Mucosa of gallbladder (tissue), 1 donor: ENCODE results near the gene STXBP5. TPM values are rescaled to one million over a fixed set of nuclear protein-coding genes. Genes with fewer than 3 reads are reported as not detected.
A peak's percentile ranks its signal among the peaks of the same experiment; 100 is the strongest.

ENCODE experiments used
- DNase-seq: peaks from one replicate; pipeline ENCODE4 v3.0.0-alpha.2; 2020; ENCODE audit warnings: low spot score
- total RNA-seq: library from RNA; stranded (reverse); gene quantifications from one replicate; pipeline ENCODE4 v1.2.1, GENCODE V29; 2021
- donor health status: DM: no; HTN: no; CAD: no.

The STXBP5 gene
- 23.0 TPM for total RNA-seq

DNA sequence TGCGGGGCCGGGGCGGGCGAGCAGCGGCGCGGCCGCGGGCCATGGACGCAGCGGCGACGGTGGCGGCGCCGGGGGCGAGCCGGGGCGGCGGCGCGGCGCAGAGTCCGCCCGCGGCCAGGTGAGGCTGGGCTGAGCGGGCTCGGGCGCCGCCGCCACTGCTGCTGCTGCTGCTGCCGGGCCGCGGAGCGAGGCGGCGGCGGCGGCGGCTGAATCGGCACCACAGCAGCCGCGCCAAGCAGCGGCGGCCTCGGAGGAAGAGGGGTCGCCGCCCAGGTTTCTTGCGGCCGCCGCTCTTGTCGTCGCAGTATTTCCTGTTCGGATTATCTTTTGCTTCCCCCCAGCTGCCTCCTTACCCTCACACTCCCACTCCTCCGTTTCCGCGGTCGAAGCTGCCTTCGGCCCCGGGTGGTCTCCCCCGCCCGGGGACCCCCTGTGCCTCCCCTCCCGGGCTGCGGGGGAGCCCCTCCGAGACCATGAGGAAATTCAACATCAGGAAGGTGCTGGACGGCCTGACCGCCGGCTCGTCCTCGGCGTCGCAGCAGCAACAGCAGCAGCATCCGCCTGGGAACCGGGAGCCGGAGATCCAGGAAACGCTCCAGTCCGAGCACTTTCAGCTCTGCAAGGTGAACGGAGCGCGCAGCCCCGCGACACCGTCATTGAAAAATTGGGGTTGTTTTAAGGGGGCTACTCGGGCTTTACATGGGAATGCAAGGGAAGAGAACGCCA, at the start of gene STXBP5:
TSS of gene STXBP5 (plus strand) at position 358 of the 726 bp plus-strand sequence. CDS start at position 474, 116 bp downstream.
- peak; percentile 34 for DNase-seq

GRCh38 chr6:147154454-147154853, 49.8 kb upstream of the STXBP5 start:
- DNase-seq = no peak

DNA sequence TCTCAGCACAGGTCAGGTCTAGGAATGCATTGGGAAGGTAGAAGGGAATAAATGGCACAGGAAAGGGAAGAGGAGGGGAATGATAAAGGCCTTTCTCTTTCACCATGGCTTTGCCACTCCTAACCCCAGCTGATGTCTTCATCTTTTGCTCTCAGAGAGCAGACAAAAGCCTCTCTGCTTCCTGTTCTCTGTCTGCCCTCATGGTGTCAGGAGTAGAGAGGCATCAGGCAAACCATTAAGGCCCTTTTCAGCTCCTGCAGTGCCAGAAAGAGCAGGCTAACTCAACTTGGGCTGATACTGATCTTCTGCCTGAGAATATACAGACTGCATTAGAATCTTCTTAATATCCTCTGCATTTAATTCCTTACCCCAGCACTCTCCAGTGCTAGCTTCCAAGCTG, 48.0 kb upstream of the STXBP5 start:
- no peak for DNase-seq

DNA sequence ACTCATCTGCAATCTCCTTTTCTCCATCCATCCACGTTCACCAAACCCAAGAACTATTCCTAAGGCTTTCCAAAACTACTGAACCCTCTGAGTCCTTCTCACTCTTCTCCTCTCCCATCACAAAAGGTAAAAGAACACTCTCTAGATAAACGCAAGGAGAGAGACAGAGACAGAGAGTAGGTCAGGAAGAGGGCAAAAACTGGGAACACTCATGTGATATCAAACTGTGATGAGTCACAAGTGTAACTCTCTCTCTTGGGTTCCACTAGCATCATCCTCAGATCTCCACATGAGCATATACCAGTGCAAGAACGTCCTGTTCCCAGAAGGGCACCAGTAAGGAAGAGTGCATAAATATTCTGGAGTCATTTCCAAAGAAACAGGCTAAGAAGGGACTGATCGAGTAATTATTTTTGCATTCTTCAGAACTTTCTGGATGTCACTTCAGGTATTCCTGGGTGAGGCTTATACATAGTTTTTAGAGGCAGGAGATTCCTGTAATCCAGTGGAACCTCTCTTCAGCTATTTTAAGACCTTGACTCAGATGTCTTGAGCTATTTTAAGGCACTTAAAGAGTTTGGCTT, 47.3 kb upstream of the STXBP5 start:
- DNase-seq = no peak

DNA sequence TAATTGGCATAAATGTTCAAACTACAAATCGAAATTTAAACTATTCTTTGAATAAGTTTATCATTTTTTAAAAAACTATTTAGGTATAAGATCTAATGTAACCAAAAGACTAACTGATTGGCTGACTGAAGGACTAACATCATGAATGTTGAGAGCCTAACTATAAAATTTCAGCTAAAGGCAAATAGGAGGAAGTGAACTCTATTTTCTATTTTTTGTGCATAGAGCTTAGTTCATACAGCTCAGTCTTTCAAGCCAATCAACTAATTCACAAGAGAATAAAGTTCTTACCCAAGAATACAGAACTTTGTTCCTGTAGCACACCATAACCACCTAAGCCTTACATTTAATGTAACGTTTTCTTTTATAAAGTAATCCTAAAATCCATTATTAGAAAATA, 46.3 kb upstream of the STXBP5 start:
- DNase-seq = no peak

GRCh38 chr6:147158881-147159280, 45.3 kb upstream of the STXBP5 start:
- DNase-seq = no peak

- no peak for DNase-seq
Observed at GRCh38 chr6:147159536-147160374, 44.5 kb upstream of the STXBP5 start.

DNA sequence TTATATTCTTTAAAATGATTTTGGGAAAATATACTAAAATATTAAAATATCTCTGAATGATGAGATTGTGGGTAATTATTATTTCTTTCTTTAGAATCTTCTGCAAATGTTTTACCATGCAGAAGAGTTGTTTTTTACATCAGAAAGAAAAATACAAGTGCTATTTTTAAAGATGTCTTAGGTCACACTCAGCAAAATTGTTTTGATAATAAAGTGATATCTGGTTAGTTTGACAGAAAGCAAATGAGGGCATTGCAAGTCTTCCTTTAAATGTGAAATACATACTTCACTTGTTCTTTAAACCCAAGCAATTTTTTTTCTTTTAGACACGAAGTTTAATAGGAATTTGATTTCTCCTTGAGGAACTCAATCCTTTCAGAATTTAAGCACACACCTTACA, 43.6 kb upstream of the STXBP5 start:
- DNase-seq = no peak

DNA sequence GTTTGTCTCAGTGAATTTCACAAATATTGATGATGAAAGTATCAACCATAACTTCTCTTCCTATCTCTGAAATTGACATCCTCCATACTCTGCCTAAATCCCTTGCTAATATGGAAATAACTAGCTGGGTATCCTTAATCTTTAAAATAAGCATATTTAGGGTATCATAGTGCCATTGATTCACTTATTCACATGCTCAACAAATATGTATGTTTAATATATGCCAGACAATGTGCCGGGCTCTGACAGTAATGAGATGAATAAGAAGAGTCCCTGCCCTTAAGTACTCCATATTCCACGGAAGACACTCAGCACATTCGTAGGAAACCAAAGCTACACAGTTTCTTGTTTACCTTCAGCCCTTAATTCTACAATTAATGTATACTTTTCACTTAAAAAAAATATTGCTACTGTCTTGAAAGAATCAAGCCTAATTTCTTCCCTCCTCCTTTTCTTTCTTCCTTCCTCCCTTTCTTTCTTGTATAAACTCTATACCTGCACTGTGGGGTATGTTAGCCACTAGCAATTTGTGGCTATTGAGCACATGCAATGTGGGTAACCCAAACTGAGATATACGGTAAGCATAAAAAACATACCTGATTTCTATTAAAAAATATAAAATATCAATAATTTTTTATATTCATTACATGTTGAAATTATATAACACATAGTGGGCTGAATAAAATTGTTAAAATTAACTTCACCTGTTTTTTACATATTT, 42.8 kb upstream of the STXBP5 start:
- DNase-seq = no peak

- DNase-seq = no peak
Observed at GRCh38 chr6:147161974-147162495, 42.2 kb upstream of the STXBP5 start.

GRCh38 chr6:147164761-147165160, 39.5 kb upstream of the STXBP5 start:
- DNase-seq = no peak

DNA sequence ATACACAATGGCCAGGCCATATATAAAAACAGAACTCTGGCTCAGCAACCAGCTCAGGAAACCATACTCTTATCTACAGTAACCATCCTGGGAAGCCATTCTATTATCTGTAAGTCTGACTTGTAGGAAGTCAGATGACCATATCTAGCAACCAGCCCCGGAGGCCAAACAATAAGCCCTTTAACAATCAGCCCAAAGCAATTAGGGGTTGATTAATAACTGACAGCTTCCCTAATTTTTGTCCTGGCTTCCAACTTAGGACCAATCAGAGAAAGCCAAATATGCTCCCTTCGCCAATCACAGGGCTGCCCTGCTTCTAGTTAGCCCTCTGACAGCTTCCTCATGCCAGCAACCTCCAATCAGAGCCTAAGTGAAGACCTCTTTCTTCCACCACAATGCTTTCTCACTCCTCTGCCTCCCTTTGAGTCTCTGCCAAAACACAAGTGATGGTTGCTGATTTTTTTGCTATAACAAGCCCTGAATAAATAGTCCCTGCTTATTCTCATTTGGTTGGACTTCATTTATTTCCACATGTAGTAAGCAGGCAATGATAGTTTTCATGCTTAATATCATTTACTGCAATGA, 37.8 kb upstream of the STXBP5 start:
- DNase-seq = no peak

DNA sequence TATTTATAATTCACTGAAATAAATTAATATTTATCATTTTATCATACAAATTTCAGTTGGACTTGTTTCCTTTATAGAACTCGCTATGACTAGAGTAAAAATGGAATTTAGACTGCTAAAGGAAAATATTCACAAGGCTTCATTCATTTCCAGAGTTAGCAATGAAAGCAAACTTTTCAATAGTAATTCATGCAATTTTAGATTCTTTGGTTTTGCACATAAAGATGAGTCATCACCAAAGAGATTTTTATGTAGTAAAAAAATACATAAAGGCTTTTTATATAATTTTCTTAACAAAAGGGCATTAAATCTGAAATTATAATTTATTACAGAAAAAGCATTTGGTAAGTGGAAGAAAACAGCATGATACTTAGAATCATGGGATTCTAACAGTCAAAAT, 37.2 kb upstream of the STXBP5 start:
- no peak for DNase-seq

GRCh38 chr6:147167576-147168461, 36.4 kb upstream of the STXBP5 start:
- no peak for DNase-seq

DNA sequence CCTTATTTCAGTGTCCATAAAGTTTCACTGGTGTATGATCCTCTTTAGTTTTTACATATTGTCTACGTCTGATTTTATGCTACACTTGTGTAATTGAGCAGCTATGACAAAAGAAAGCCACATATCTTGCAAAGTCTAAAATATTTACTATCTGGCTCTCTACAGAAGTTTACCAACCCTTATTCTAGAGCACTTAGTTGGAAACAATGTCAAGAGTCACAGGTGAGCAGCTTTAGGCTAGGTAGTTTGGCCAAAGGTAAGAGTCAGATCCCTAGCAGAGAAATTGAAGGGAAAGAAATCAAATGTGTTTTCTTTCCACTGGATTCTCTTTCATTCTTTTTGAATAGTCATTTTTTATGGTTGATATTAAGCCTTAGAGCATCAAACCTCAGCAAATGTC, 34.7 kb upstream of the STXBP5 start:
- DNase-seq = no peak

DNA sequence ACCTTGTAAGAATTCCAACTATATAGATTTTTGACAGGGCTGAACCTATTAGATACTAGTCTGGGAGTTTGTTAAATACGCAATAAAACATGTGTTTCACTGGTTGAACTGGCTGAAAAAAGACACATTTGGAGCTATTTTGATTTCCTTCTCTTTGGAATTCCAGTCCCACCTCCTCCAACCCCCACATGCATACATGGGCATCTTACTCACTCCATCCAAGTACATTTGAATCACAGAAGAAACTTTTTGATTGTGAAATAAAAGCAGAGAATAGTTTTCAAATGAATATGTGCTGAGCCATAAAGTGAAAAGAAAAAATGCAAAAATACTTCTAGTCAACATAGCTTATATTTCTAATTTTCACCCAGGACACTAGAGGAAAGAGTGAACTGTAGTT, 33.9 kb upstream of the STXBP5 start:
- no peak for DNase-seq

GRCh38 chr6:147173140-147173539, 31.1 kb upstream of the STXBP5 start:
- no peak for DNase-seq

DNA sequence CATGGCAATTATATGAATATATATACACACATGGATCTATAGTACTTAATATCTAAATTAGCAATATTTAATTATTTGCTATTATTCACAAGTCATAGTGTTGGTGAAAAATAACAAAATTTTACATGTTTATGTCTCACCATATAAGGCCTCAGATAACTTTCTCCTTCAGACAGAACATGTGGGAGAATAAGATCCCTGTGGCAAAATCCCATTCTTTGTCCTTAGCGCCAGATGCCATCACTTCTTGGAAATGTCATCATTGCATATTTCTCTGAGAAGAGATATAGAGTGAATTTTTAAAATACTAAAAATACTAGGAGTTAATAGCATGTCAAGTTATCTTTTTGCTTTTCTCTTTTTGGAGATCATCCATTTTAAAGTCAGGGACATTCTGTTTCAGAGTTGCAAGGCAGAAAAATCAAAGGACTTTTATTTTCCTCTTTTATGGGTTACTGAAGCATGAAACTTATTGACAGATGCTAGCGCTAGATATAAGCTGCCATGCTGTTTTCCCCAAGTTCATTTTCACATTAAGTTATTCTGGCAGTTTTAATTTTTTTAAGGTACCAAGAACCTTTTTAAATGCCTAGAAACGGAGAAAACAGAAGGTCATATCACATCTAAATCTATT, 30.4 kb upstream of the STXBP5 start:
- no peak for DNase-seq

DNA sequence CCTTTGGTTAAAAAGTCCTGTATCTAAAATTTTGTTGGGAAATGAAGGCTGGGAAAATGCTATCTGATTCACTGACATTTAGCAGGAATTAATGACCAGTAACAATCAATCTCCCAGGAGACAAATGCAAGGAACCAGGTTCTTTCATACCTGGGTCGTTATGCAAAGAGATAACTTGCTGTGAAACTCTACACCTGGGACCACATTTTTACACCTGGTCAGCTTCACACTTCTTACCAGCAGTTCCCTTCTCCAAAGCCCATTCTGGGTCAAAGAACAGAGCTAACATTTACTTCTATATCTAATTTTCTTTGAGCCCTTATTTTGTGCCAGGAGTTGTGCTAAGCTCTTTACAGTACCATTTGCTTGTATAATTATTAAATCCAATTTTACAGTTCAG, 27.4 kb upstream of the STXBP5 start:
- no peak for DNase-seq

DNA sequence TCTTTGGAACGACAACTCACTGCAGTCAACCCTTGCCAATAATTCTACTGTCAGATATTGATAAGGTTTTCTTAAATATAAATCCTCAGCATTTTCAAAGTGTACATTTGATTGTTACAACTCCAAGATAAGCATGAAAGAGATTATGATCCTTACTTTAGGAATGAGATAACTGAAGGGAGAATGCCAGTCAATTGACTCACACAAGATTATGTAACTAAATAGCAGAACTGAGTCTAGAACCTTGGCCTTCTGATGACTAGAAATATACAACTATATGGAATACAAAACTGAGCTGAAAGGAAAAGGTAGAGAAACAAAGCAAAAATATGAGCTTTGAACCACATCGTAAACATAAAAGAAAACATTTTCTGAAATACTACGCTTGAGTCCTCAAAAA, 26.9 kb upstream of the STXBP5 start:
- DNase-seq = no peak
